Suprapubic skin (tissue), 4 donors: ENCODE results near the gene DDX4. TPM values are rescaled to one million over a fixed set of nuclear protein-coding genes. Genes with fewer than 3 reads are reported as not detected.

Experiments used
- DNase-seq, 2 donors: peaks; one replicate each; pipeline ENCODE4 v3.0.0-alpha.2; 2019; ENCODE audit warnings: low spot score in 2 of 2
- H3K27ac ChIP-seq: fragments of 200-600 bp; sonication (generic); one replicate; pipeline ENCODE4 v1.5.1; 2019
- H3K27me3 ChIP-seq: fragments of 200-600 bp; sonication (generic); one replicate; pipeline ENCODE4 v1.5.1; 2019
- H3K36me3 ChIP-seq: fragments of 200-600 bp; sonication (generic); one replicate; pipeline ENCODE4 v1.5.1; 2019
- H3K4me1 ChIP-seq: fragments of 200-600 bp; sonication (generic); one replicate; pipeline ENCODE4 v1.5.1; 2019
- H3K4me3 ChIP-seq: fragments of 200-600 bp; sonication (generic); one replicate; pipeline ENCODE4 v1.5.1; 2019; ENCODE audit warnings: mild to moderate bottlenecking
- H3K9me3 ChIP-seq: fragments of 200-600 bp; sonication (generic); one replicate; pipeline ENCODE4 v1.5.1; 2019
- EP300 ChIP-seq: sonication (generic); formaldehyde crosslinking; IDR thresholded peaks from one replicate; pipeline ENCODE4 v1.6.1; 2017; ENCODE audit warnings: antibody characterized with exemption
- POLR2A ChIP-seq, 2 donors: fragments of 450-650 bp; IDR thresholded peaks; one replicate each; pipeline ENCODE4 v1.6.1; 2017; ENCODE audit warnings: antibody characterized with exemption in 2 of 2, mild to moderate bottlenecking in 2 of 2, moderate library complexity in 2 of 2
- POLR2AphosphoS5 ChIP-seq, 3 donors: sonication (generic); formaldehyde crosslinking; IDR thresholded peaks; one replicate each; pipeline ENCODE4 v1.6.1; 2017; ENCODE audit warnings: antibody characterized with exemption in 3 of 3
- WGBS: methylation state at CpG from one replicate; pipeline ENCODE4 v1.1.5; 2018; 5-methylcytosine and 5-hydroxymethylcytosine counted together
- total RNA-seq, 4 donors: library from RNA; depleted of rRNA; stranded (reverse); fragments of >200 nt; gene quantifications; one replicate each; pipeline ENCODE4 v1.1.0, GENCODE V29; 2016
- TF ChIP-seq, protein P1 (sequence below), 2 donors: fragments of 200-600 bp in 1 of 2; fragments of 450-650 bp in 1 of 2; sonication (generic) in 1 of 2; IDR thresholded peaks; one replicate each; pipeline ENCODE4 v1.5.1; 2016 to 2019; ENCODE audit warnings: antibody characterized with exemption in 2 of 2, mild to moderate bottlenecking in 1 of 2, moderate library complexity in 1 of 2

DDX4 gene
- total RNA-seq, 4 donors from 2014 or later: not detected

DNA sequence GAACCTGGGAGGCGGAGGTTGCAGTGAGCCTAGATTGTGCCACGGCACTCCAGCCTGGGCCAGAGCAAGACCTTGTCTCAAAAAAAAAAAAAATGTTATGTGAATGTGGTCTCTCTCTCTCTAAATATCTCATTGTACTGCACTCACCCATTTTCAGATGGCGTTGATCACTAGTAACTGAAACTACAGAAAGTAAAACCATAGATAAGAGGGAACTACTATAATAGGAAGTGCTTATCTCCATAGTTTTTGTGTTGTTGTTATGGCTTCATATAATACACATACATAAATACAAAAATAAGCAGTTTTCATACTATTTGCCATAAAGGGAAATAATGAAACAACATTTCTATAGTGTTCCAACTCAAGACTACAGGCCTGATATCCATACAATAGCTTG is 122.4 kb downstream of the DDX4 start:
- H3K27me3 ChIP-seq: no peaks in the 10 kb centered on the region
- H3K36me3 ChIP-seq: no peaks in the 10 kb centered on the region
- 76% methylated on average over 3 of the region's 3 CpGs for WGBS
- H3K9me3 ChIP-seq: no peaks in the 10 kb centered on the region
- no peak overlapping the region for H3K4me3 ChIP-seq
- H3K4me1 ChIP-seq: no peaks in the 10 kb centered on the region
- H3K27ac ChIP-seq: no peak overlapping the region
- no peak for DNase-seq
- TF ChIP-seq POLR2AphosphoS5 (IDR thresholded peaks at IDR 0.05) (no peak), EP300 (no peak), POLR2A (IDR thresholded peaks at IDR 0.05) (no peak)
- TF ChIP-seq, protein P1, sequence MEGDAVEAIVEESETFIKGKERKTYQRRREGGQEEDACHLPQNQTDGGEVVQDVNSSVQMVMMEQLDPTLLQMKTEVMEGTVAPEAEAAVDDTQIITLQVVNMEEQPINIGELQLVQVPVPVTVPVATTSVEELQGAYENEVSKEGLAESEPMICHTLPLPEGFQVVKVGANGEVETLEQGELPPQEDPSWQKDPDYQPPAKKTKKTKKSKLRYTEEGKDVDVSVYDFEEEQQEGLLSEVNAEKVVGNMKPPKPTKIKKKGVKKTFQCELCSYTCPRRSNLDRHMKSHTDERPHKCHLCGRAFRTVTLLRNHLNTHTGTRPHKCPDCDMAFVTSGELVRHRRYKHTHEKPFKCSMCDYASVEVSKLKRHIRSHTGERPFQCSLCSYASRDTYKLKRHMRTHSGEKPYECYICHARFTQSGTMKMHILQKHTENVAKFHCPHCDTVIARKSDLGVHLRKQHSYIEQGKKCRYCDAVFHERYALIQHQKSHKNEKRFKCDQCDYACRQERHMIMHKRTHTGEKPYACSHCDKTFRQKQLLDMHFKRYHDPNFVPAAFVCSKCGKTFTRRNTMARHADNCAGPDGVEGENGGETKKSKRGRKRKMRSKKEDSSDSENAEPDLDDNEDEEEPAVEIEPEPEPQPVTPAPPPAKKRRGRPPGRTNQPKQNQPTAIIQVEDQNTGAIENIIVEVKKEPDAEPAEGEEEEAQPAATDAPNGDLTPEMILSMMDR (IDR thresholded peaks at IDR 0.05): no peak

DNA sequence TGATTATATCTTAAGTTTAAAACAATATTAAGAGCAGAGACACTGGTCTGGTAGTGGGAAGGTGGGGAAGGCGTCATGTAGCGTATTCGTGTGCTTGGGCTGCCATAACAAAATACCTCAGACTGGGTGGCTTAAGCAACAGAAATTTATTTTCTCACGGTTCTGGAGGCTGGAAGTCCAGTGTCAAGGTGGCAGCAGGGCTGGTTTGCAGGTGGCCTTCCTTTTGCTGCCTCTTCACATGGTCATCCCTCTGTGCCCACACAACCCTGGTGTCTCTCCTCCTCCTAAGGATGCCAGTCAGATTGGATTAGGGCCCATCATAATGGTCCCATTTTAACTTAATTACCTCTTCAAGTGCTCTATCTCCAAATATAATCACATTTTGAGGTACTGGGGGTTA is 122.8 kb downstream of the DDX4 start:
- Histone ChIP-seq H3K27ac (no peak overlapping the region), H3K36me3 (no peaks in the 10 kb centered on the region), H3K27me3 (no peaks in the 10 kb centered on the region), H3K9me3 (no peaks in the 10 kb centered on the region), H3K4me1 (no peaks in the 10 kb centered on the region), H3K4me3 (no peak overlapping the region)
- 88% methylated on average over 4 of the region's 4 CpGs for WGBS
- no peak for TF ChIP-seq EP300
- TF ChIP-seq, protein P1 (IDR thresholded peaks at IDR 0.05): no peak
- TF ChIP-seq POLR2A (IDR thresholded peaks at IDR 0.05): no peak
- no peak for TF ChIP-seq POLR2AphosphoS5 (IDR thresholded peaks at IDR 0.05)
- no peak for DNase-seq

DNA sequence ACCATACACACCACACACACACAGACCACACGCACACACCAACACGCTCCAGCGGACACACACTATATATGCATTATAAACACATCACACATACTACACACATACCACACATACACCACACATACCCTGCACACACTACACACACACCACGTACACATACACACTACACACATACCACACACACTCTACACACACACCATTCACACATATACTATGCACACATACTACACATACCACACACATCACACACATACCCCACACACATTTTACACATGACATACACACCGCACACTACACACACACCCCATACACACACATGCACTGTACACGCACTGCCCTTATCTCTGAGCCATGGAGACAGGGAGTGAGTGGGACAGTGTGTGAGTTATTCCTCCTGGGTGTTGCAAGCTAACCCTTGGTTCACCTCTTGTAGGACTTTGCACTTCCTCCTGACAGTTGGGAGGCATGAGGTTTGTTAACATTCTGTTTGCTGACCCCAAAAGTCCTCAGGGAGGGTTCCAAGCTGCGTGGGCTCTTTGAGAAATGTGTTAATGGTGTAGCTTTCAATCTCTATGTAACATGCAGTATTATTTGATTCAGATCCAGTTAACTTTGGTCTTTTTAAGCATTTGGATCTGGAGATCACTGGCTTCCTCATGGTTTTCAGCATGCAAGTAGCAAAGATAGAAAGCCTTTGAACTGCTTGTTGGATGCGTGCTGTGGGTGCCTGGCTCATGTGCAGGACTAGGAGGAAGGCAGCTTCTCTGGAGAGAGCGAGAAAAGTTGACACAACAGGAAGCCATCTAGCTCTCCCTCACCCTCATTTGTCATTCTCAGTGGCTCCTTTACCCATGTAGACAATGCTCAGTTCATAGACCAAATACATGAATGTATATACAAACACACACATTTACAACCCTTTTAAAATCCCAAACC is 127.0 kb downstream of the DDX4 start:
- no peak for DNase-seq
- H3K27me3 ChIP-seq: no peaks in the 10 kb centered on the region
- TF ChIP-seq POLR2AphosphoS5 (IDR thresholded peaks at IDR 0.05): no peak
- TF ChIP-seq, protein P1 (IDR thresholded peaks at IDR 0.05): no peak
- no peak for TF ChIP-seq POLR2A (IDR thresholded peaks at IDR 0.05)
- TF ChIP-seq EP300: no peak
- no peaks in the 10 kb centered on the region for H3K9me3 ChIP-seq
- no peak overlapping the region for H3K4me3 ChIP-seq
- H3K27ac ChIP-seq: no peak overlapping the region
- H3K4me1 ChIP-seq: no peaks in the 10 kb centered on the region
- 90% methylated on average over 9 of the region's 9 CpGs for whole genome bisulfite sequencing
- no peaks in the 10 kb centered on the region for H3K36me3 ChIP-seq

DNA sequence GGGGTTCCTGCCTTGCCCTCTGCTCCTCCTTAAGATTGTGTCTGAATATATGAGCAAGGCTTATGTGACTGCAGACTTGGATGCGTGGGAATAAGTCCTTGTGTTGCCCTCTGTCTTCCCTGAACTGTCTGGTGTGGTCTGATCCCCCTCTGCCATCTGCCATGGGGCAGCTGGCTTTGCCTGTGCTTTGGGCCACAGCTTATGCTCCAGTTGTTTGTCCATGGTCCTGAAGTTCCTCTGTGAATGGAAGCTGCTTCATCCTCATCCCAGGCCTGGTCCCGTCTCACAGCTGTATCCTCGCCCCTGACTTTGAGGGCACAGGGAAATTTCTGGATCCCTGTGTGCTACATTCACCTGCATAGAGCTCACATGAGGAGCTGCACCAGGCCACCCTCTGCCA is 128.0 kb downstream of the DDX4 start:
- Histone ChIP-seq H3K4me1 (no peaks in the 10 kb centered on the region), H3K27ac (no peak overlapping the region), H3K36me3 (no peaks in the 10 kb centered on the region), H3K27me3 (no peaks in the 10 kb centered on the region), H3K4me3 (no peak overlapping the region), H3K9me3 (no peaks in the 10 kb centered on the region)
- TF ChIP-seq, protein P1 (IDR thresholded peaks at IDR 0.05): no peak
- no peak for TF ChIP-seq EP300
- DNase-seq: no peak
- 92% methylated on average over 3 of the region's 3 CpGs for WGBS

DNA sequence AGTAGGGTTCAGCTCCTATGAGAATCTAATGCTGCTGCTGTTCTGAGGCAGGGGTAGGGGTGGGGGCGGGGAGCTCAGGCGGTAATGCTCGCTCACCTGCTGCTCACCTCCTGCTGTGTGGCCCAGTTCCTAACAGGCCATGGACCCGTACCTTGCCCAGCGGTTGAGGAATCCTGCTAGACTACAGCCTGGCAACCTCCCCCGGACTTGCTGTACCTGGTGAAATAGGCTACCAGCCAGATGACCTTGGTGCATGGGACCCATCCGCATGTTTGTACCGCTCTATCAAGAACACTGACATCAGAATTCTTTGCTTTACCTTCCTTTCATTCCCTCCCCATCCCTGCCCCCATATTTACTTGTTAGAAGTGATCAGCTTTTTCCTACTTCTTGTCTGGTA is 128.6 kb downstream of the DDX4 start:
- Histone ChIP-seq H3K9me3 (no peaks in the 10 kb centered on the region), H3K27ac (no peak overlapping the region), H3K27me3 (no peaks in the 10 kb centered on the region), H3K4me3 (no peak overlapping the region), H3K4me1 (no peaks in the 10 kb centered on the region), H3K36me3 (no peaks in the 10 kb centered on the region)
- 96% methylated on average over 8 of the region's 8 CpGs for WGBS
- no peak for DNase-seq
- TF ChIP-seq, protein P1 (IDR thresholded peaks at IDR 0.05): no peak
- no peak for TF ChIP-seq EP300
- no peak for TF ChIP-seq POLR2A (IDR thresholded peaks at IDR 0.05)
- no peak for TF ChIP-seq POLR2AphosphoS5 (IDR thresholded peaks at IDR 0.05)

Other genes with a start within 250 kb of the DDX4 start
- gene PLPP1, start 203.1 kb upstream of the DDX4 start, total RNA-seq: 10 to 100 TPM; 57.8 to 81.6 (median 69.1) TPM
- gene SLC38A9, start 25.7 kb upstream of the DDX4 start, total RNA-seq: 10 to 100 TPM; 13.9 to 52.6 (median 19.7) TPM
- 1 to 10 TPM in 2 of 4 donors, under 1 TPM in 2; 0.89 to 3.0 (median 1.0) TPM for gene IL31RA, start 113.3 kb downstream of the DDX4 start, total RNA-seq